Fibroblast of lung (primary cell): Measurements from ENCODE around the gene TRAF3. TPM values are rescaled to one million over a fixed set of nuclear protein-coding genes. Genes with fewer than 3 reads are reported as not detected.

Source experiments
- DNase-seq, 2 donors: peaks; one replicate each; pipeline versions ENCODE4 v3.0.0 to v3.0.0-alpha.2; 2010; ENCODE audit warnings: low read depth in 2 of 2
- H2AFZ ChIP-seq: 2 replicates; pipeline ENCODE4 v1.5.1; 2012; ENCODE audit warnings: low read length, control low read depth, inconsistent platforms
- H3K27ac ChIP-seq: 2 replicates; pipeline ENCODE4 v1.5.1; 2011; ENCODE audit warnings: low read length, control low read depth; ENCODE audit not compliant: insufficient read depth
- H3K27me3 ChIP-seq: 2 replicates; pipeline ENCODE4 v1.5.1; 2011; ENCODE audit warnings: mild to moderate bottlenecking, low read length; ENCODE audit not compliant: control insufficient read depth, insufficient read depth
- H3K36me3 ChIP-seq: 2 replicates; pipeline ENCODE4 v1.5.1; 2011; ENCODE audit warnings: low read length; ENCODE audit not compliant: control insufficient read depth, insufficient read depth
- H3K4me1 ChIP-seq: 2 replicates; pipeline ENCODE4 v1.5.1; 2011; ENCODE audit warnings: low read length; ENCODE audit not compliant: control insufficient read depth, insufficient read depth; ENCODE audit errors: extremely low read depth
- H3K4me2 ChIP-seq: 2 replicates; pipeline ENCODE4 v1.5.1; 2011; ENCODE audit warnings: low read length, control low read depth; ENCODE audit not compliant: insufficient read depth; ENCODE audit errors: extremely low read depth
- H3K4me3 ChIP-seq, 4 experiments: fragments of 200-600 bp in 1 of 4; sonication (generic) in 1 of 4; replicated peaks in 1 of 4; 2 replicates each; pipeline ENCODE4 v1.5.1; 2011 to 2016; ENCODE audit warnings: low read length in 4 of 4, low read depth in 3 of 4, mild to moderate bottlenecking in 3 of 4, control low read depth in 2 of 4, inconsistent platforms in 1 of 4, mixed read lengths in 1 of 4; ENCODE audit not compliant: insufficient read depth in 1 of 4; ENCODE audit errors: control extremely low read depth in 1 of 4
- H3K79me2 ChIP-seq: 2 replicates; pipeline ENCODE4 v1.5.1; 2012; ENCODE audit warnings: mild to moderate bottlenecking, low read length, inconsistent platforms; ENCODE audit not compliant: control insufficient read depth, insufficient read depth
- H3K9ac ChIP-seq: 2 replicates; pipeline ENCODE4 v1.5.1; 2011; ENCODE audit warnings: mild to moderate bottlenecking, low read length, control low read depth; ENCODE audit not compliant: insufficient read depth
- H3K9me3 ChIP-seq: 2 replicates; pipeline ENCODE4 v1.5.1; 2012; ENCODE audit warnings: low read depth, low read length; ENCODE audit not compliant: control insufficient read depth, insufficient read depth
- H4K20me1 ChIP-seq: 2 replicates; pipeline ENCODE4 v1.5.1; 2011; ENCODE audit warnings: low read length; ENCODE audit not compliant: control insufficient read depth, insufficient read depth; ENCODE audit errors: extremely low read depth
- EZH2 ChIP-seq: IDR thresholded peaks from 2 replicates; pipeline ENCODE4 v1.5.1; 2012; ENCODE audit warnings: low read length, control low read depth, mild to moderate bottlenecking; ENCODE audit errors: missing control alignments
- polyA plus RNA-seq, 2 donors: library from polyadenylated mRNA; depleted of rRNA in 1 of 2; stranded (reverse) in 1 of 2; unstranded in 1 of 2; fragments of >200 nt; gene quantifications; 2 replicates each; pipeline ENCODE4 v1.2.1, GENCODE V29; 2011 to 2012; ENCODE audit warnings: missing spikeins in 1 of 2
- total RNA-seq: library from RNA; depleted of rRNA; stranded (reverse); fragments of >200 nt; gene quantifications from 2 replicates; pipeline ENCODE4 v1.2.1, GENCODE V29; 2014
- TF ChIP-seq, protein P1 (sequence below), 2 donors: IDR thresholded peaks in 1 of 2; conservative IDR thresholded peaks in 1 of 2; 1 replicate in 1 of 2; 2 replicates in 1 of 2; pipeline ENCODE4 v1.5.1; 2011 to 2012; ENCODE audit warnings: low read length in 2 of 2, control low read depth in 1 of 2, inconsistent platforms in 1 of 2, low read depth in 1 of 2, mild to moderate bottlenecking in 1 of 2

The TRAF3 gene
- total and polyA plus RNA-seq, 2 donors (not counting 1 experiment from before 2014, with no cell fraction given): 12.1 to 14.4 TPM

DNA sequence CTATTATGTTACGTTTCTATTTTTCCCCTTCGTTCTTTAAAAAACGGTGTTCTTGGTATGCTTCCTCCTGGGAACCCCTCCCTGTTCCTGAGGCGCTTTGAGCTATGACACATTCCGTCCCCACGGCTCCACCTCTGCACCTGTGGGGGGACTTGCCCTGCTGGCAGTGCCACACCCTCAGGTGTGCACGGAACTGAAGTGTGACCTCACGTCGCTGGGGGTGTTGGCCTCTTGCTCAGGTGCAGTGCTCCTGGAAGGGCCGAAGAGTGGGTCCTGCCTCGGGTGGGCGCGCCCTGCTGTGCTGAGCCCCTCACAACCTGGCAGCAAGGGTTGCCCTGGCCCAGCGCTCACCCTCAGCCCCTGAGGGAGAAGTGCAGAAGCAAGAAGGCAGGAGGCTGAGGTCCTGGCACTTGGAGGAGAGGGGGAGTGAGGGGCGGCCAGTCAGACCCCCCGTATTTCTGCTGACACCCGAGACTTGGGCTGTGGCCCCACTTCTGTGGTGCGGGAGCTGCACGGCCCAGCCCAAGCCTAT, 150.2 kb downstream of the TRAF3 start:
- Histone ChIP-seq H4K20me1 (no peaks in the 10 kb centered on the region), H3K9ac (no peak overlapping the region), H3K27me3 (peaks cover 56% of the 10 kb centered on the region), H3K4me3 (no peak overlapping the region), H3K27ac (no peak overlapping the region), H3K4me2 (no peak overlapping the region), H3K9me3 (no peaks in the 10 kb centered on the region), H2AFZ (no peak overlapping the region), H3K79me2 (no peaks in the 10 kb centered on the region), H3K36me3 (no peaks in the 10 kb centered on the region), H3K4me1 (peaks cover 5% of the 10 kb centered on the region)
- no peak for TF ChIP-seq EZH2
- TF ChIP-seq, protein P1, sequence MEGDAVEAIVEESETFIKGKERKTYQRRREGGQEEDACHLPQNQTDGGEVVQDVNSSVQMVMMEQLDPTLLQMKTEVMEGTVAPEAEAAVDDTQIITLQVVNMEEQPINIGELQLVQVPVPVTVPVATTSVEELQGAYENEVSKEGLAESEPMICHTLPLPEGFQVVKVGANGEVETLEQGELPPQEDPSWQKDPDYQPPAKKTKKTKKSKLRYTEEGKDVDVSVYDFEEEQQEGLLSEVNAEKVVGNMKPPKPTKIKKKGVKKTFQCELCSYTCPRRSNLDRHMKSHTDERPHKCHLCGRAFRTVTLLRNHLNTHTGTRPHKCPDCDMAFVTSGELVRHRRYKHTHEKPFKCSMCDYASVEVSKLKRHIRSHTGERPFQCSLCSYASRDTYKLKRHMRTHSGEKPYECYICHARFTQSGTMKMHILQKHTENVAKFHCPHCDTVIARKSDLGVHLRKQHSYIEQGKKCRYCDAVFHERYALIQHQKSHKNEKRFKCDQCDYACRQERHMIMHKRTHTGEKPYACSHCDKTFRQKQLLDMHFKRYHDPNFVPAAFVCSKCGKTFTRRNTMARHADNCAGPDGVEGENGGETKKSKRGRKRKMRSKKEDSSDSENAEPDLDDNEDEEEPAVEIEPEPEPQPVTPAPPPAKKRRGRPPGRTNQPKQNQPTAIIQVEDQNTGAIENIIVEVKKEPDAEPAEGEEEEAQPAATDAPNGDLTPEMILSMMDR (conservative IDR thresholded peaks at IDR 0.05 in 1 of 2, IDR thresholded peaks at IDR 0.05 in 1 of 2; ENCODE audit: low read depth in 1 of 2, low read length in 2 of 2): no peak
- DNase-seq: no peak

GRCh38 chr14:102927878-102928411, 150.7 kb downstream of the TRAF3 start:
- TF ChIP-seq, protein P1 (conservative IDR thresholded peaks at IDR 0.05 in 1 of 2, IDR thresholded peaks at IDR 0.05 in 1 of 2; ENCODE audit: low read depth in 1 of 2, low read length in 2 of 2): no peak
- TF ChIP-seq EZH2: no peak
- Histone ChIP-seq H3K4me1 (peaks cover 5% of the 10 kb centered on the region), H3K9ac (no peak overlapping the region), H3K27ac (no peak overlapping the region), H3K79me2 (no peaks in the 10 kb centered on the region), H3K4me3 (no peak overlapping the region), H3K4me2 (no peak overlapping the region), H3K9me3 (no peaks in the 10 kb centered on the region), H4K20me1 (no peaks in the 10 kb centered on the region), H3K36me3 (no peaks in the 10 kb centered on the region), H3K27me3 (peaks cover 50% of the 10 kb centered on the region), H2AFZ (no peak overlapping the region)
- no peak for DNase-seq

DNA sequence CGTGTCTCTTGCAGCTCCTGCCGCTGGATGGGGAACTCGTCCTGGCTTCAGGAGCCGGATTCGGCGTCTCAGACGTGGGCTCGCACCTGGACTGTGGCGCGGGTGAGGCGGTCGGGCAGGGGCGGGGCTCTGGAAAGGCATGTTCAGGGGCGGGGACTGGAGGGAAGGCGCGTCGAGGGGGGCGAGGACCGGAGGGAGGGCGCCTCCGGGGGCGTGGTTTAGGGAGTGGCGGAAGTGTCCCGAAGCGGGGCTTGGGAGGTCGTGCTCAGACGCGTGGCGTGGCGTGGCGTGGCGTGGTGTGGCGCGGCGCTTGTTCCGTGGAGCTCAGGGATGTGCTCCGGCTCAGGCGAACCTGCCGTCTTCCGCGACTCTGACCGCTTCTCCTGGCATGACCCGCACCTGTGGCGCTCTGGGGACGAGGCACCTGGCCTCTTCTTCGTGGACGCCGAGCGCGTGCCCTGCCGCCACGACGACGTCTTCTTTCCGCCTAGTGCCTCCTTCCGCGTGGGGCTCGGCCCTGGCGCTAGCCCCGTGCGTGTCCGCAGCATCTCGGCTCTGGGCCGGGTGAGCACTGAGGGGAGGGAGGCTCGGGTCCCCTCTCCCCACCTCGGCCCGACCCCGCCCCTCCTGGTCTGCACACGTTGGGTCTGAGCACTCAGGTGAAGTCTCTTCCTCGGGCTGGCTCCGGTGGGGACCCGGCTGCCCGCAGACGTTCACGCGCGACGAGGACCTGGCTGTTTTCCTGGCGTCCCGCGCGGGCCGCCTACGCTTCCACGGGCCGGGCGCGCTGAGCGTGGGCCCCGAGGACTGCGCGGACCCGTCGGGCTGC, 151.4 kb downstream of the TRAF3 start:
- H2AFZ ChIP-seq: no peak overlapping the region
- no peaks in the 10 kb centered on the region for H3K79me2 ChIP-seq
- no peaks in the 10 kb centered on the region for H3K9me3 ChIP-seq
- no peaks in the 10 kb centered on the region for H4K20me1 ChIP-seq
- peak overlapping the region in 1 of 4 experiments; percentile 21 for H3K4me3 ChIP-seq
- no peak overlapping the region for H3K9ac ChIP-seq
- peak overlapping the region; percentile 44 for H3K4me2 ChIP-seq
- H3K36me3 ChIP-seq: peaks cover 2% of the 10 kb centered on the region
- peaks cover 5% of the 10 kb centered on the region for H3K4me1 ChIP-seq
- peaks cover 44% of the 10 kb centered on the region for H3K27me3 ChIP-seq
- TF ChIP-seq, protein P1 (conservative IDR thresholded peaks at IDR 0.05 in 1 of 2, IDR thresholded peaks at IDR 0.05 in 1 of 2; ENCODE audit: low read depth in 1 of 2, low read length in 2 of 2): no peak
- TF ChIP-seq EZH2: peak; percentile 93
- no peak overlapping the region for H3K27ac ChIP-seq
- peak; percentile 30 to 31 for DNase-seq
